Measurements from ENCODE around the gene NFIX. TPM values are rescaled to one million over a fixed set of nuclear protein-coding genes. Genes with fewer than 3 reads are reported as not detected.
A peak's percentile ranks its signal among the peaks of the same experiment; 100 is the strongest.

The NFIX gene
- total and polyA plus RNA-seq, 9 of the 15 experiments (the other 6 are each of a cell fraction or from before 2014, with no cell fraction given), result 0.28 to 26.8 (median 5.4) TPM

DNA sequence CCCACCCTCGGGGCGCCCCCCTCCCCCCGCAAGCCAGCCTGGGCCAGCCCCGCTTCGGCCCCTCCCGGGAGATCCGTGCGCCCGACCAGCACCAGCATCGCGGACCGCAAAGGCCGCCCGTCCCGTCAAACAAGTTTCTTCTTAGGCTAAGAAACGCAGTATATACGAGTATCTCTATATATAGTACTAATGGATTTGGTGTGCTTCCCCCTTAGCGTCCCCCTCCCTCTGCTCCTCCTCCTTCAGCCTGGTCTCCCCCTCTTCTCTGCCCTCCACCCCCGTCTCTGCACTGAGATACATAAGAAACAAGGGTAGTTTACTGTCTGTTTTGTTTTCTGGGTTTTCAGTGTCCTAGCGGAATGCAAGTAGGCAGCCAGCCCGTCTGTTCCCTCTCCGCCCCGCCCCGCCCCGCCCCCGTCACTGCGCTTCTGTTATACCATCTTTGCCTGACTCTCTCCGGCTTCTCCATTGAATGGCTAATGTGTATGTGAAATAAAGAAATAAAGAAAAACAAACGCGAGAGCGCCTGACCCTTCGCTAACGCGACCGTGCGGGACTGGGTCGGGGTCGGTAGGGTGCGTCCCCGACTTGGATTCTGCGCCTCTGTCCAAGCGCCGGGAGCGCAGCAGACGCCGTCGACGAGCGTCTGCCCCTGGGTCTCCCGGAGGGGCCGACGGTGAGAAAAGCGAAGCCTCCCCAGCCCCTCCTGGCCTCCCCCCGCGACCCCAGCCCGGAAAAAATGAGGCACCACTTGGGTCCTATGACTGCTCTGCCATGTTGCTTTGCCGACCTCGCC, 103.2 kb downstream of the NFIX start (continued):
- TF ChIP-seq, protein P1, sequence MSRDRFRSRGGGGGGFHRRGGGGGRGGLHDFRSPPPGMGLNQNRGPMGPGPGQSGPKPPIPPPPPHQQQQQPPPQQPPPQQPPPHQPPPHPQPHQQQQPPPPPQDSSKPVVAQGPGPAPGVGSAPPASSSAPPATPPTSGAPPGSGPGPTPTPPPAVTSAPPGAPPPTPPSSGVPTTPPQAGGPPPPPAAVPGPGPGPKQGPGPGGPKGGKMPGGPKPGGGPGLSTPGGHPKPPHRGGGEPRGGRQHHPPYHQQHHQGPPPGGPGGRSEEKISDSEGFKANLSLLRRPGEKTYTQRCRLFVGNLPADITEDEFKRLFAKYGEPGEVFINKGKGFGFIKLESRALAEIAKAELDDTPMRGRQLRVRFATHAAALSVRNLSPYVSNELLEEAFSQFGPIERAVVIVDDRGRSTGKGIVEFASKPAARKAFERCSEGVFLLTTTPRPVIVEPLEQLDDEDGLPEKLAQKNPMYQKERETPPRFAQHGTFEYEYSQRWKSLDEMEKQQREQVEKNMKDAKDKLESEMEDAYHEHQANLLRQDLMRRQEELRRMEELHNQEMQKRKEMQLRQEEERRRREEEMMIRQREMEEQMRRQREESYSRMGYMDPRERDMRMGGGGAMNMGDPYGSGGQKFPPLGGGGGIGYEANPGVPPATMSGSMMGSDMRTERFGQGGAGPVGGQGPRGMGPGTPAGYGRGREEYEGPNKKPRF (IDR thresholded peaks at IDR 0.05; ENCODE audit: low read depth, low read length), result no peak
- TF ChIP-seq ZNF512 (tag; IDR thresholded peaks at IDR 0.05) (no peak), FOXA1 (IDR thresholded peaks at IDR 0.05; ENCODE audit: borderline replicate concordance) (no peak), TARDBP (IDR thresholded peaks at IDR 0.05) (no peak), NFIX (CRISPR knock-in tag; IDR thresholded peaks at IDR 0.05; ENCODE audit: low read depth) (no peak), PTBP1 (IDR thresholded peaks at IDR 0.05; ENCODE audit: low read depth, low read length) (no peak), COPS2 (conservative IDR thresholded peaks at IDR 0.05) (no peak), HMGXB4 (CRISPR knock-in tag; IDR thresholded peaks at IDR 0.05) (no peak), HNRNPUL1 (IDR thresholded peaks at IDR 0.05; ENCODE audit: low read length) (no peak), NEUROD1 (IDR thresholded peaks at IDR 0.05; ENCODE audit: borderline replicate concordance, low read depth, low read length, partially characterized antibody) (no peak), SREBF2 (CRISPR knock-in tag; IDR thresholded peaks at IDR 0.05) (no peak), ZNF584 (CRISPR knock-in tag; IDR thresholded peaks at IDR 0.05; ENCODE audit: low read depth) (no peak)
- TF ChIP-seq, protein P2, sequence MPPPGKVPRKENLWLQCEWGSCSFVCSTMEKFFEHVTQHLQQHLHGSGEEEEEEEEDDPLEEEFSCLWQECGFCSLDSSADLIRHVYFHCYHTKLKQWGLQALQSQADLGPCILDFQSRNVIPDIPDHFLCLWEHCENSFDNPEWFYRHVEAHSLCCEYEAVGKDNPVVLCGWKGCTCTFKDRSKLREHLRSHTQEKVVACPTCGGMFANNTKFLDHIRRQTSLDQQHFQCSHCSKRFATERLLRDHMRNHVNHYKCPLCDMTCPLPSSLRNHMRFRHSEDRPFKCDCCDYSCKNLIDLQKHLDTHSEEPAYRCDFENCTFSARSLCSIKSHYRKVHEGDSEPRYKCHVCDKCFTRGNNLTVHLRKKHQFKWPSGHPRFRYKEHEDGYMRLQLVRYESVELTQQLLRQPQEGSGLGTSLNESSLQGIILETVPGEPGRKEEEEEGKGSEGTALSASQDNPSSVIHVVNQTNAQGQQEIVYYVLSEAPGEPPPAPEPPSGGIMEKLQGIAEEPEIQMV (tag; conservative IDR thresholded peaks at IDR 0.05; ENCODE audit: low read depth), result 0 out of 2 replicates have a peak, but pooled peaks have one; percentile 46
- TF ChIP-seq, protein P3, sequence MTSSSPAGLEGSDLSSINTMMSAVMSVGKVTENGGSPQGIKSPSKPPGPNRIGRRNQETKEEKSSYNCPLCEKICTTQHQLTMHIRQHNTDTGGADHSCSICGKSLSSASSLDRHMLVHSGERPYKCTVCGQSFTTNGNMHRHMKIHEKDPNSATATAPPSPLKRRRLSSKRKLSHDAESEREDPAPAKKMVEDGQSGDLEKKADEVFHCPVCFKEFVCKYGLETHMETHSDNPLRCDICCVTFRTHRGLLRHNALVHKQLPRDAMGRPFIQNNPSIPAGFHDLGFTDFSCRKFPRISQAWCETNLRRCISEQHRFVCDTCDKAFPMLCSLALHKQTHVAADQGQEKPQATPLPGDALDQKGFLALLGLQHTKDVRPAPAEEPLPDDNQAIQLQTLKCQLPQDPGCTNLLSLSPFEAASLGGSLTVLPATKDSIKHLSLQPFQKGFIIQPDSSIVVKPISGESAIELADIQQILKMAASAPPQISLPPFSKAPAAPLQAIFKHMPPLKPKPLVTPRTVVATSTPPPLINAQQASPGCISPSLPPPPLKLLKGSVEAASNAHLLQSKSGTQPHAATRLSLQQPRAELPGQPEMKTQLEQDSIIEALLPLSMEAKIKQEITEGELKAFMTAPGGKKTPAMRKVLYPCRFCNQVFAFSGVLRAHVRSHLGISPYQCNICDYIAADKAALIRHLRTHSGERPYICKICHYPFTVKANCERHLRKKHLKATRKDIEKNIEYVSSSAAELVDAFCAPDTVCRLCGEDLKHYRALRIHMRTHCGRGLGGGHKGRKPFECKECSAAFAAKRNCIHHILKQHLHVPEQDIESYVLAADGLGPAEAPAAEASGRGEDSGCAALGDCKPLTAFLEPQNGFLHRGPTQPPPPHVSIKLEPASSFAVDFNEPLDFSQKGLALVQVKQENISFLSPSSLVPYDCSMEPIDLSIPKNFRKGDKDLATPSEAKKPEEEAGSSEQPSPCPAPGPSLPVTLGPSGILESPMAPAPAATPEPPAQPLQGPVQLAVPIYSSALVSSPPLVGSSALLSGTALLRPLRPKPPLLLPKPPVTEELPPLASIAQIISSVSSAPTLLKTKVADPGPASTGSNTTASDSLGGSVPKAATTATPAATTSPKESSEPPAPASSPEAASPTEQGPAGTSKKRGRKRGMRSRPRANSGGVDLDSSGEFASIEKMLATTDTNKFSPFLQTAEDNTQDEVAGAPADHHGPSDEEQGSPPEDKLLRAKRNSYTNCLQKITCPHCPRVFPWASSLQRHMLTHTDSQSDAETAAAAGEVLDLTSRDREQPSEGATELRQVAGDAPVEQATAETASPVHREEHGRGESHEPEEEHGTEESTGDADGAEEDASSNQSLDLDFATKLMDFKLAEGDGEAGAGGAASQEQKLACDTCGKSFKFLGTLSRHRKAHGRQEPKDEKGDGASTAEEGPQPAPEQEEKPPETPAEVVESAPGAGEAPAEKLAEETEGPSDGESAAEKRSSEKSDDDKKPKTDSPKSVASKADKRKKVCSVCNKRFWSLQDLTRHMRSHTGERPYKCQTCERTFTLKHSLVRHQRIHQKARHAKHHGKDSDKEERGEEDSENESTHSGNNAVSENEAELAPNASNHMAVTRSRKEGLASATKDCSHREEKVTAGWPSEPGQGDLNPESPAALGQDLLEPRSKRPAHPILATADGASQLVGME (CRISPR knock-in tag; IDR thresholded peaks at IDR 0.05), result no peak
